ENCODE data around the gene LRRC4B. TPM values are rescaled to one million over a fixed set of nuclear protein-coding genes. Genes with fewer than 3 reads are reported as not detected.
"Not testable (repeated sequence)": the region's sequence is repeated elsewhere in the genome, so short reads cannot be mapped to it uniquely, and the experiment has no call there.

LRRC4B gene
- total RNA-seq, 1 experiment from 2014 or later, result not detected

DNA sequence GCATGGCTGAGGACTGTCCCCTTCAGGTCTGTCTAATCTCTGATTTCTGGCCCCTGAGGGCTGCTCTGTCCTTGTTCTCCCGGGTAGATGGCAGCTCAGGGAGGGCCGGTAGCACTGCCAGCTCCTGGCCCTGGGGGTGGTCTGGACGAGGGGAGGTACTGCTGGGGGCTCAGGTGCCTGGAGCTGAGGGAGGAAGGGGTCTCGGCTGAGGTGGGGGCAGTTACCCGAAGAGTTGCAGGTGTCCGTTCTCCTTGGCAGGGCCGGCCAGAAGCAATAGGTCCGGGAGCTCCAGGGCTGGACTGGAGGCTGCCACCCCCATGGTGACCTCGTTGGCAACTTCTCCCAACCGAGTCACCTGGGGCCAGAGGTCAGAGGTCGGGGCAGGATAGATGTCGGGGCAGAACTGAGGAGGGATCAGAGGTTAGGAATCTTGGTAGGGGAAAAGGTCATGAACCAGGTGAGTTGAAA, 93.1 kb downstream of the LRRC4B start:
- peak overlapping the region; percentile 85 for H3K27ac Mint-ChIP-seq (ENCODE audit: unreplicated experiment)
- BruUV-seq (replicated peaks), result TSS peak; percentile 54
- DNase-seq, result no peak
- intact Hi-C loops (cut with micrococcal nuclease; ENCODE audit: unreplicated experiment), result no loop called here
- H3K4me1 Mint-ChIP-seq (ENCODE audit: low read depth, unreplicated experiment), result peaks cover 10% of the 10 kb centered on the region
- peaks cover 45% of the 10 kb centered on the region for H3K36me3 Mint-ChIP-seq (ENCODE audit: insufficient read depth, unreplicated experiment)
- H3K27me3 Mint-ChIP-seq (ENCODE audit: unreplicated experiment), result peaks cover 18% of the 10 kb centered on the region
- H3K4me3 Mint-ChIP-seq (ENCODE audit: low read depth, unreplicated experiment), result peak overlapping the region; percentile 100
- TF ChIP-seq, protein P1, sequence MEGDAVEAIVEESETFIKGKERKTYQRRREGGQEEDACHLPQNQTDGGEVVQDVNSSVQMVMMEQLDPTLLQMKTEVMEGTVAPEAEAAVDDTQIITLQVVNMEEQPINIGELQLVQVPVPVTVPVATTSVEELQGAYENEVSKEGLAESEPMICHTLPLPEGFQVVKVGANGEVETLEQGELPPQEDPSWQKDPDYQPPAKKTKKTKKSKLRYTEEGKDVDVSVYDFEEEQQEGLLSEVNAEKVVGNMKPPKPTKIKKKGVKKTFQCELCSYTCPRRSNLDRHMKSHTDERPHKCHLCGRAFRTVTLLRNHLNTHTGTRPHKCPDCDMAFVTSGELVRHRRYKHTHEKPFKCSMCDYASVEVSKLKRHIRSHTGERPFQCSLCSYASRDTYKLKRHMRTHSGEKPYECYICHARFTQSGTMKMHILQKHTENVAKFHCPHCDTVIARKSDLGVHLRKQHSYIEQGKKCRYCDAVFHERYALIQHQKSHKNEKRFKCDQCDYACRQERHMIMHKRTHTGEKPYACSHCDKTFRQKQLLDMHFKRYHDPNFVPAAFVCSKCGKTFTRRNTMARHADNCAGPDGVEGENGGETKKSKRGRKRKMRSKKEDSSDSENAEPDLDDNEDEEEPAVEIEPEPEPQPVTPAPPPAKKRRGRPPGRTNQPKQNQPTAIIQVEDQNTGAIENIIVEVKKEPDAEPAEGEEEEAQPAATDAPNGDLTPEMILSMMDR (IDR thresholded peaks at IDR 0.05; ENCODE audit: unreplicated experiment), result no peak
- CTCF ChIA-PET, result no interaction called here
- H3K9me3 Mint-ChIP-seq (ENCODE audit: low read depth, unreplicated experiment), result no peaks in the 10 kb centered on the region

DNA sequence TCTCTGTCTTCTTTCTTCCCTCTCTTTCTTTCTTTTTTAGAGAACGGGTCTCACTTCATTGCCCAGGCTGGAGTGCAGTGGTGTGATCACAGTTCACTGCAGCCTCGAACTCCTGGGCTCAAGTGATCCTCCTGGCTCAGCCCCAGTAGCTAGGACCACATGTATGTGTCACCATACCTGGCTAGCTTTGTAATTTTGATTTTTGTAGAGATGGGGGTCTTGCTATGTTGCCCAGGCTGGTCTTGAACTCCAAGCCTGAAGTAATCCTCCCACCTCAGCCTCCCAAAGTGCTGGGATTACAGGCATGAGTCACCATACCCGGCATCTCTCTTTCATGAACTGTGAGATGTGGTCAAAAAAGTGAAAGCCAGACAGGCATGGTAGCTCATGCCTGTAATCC, 94.9 kb downstream of the LRRC4B start:
- intact Hi-C loops (cut with micrococcal nuclease; ENCODE audit: unreplicated experiment); H3K4me3 Mint-ChIP-seq (ENCODE audit: low read depth, unreplicated experiment); BruUV-seq (replicated peaks); DNase-seq; H3K27ac Mint-ChIP-seq (ENCODE audit: unreplicated experiment); H3K9me3 Mint-ChIP-seq (ENCODE audit: low read depth, unreplicated experiment); H3K4me1 Mint-ChIP-seq (ENCODE audit: low read depth, unreplicated experiment): not testable (repeated sequence)
- H3K27me3 Mint-ChIP-seq (ENCODE audit: unreplicated experiment), result peaks cover 31% of the 10 kb centered on the region
- H3K36me3 Mint-ChIP-seq (ENCODE audit: insufficient read depth, unreplicated experiment), result peaks cover 38% of the 10 kb centered on the region
- CTCF ChIA-PET, result interaction anchor here (0.5 kb wide), 1 partner anchor 300 kb away, joined by 4 read pairs; no protein-coding TSS in a partner anchor

DNA sequence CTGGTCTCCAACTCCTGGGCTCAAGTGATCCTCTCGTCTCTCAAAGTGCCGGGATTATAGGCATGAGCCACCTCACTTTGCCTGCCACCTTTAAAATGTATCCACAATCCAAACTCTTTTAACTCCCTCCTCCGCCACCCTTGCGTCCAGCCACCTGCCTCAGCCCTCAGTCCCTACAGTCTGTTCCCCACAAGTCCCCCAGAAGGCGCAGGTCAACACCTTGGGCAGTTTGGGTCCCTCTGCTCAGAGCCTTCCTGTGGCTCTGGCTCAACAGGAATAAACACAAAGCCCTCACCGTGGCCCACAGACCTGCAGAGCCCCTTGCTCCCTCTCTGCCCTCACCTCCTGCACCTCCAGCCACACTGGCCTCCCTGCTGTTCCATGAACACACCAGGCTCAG, 99.4 kb downstream of the LRRC4B start:
- Mint-ChIP-seq H3K4me1 (ENCODE audit: low read depth, unreplicated experiment) (no peaks in the 10 kb centered on the region), H3K4me3 (ENCODE audit: low read depth, unreplicated experiment) (no peak overlapping the region), H3K27me3 (ENCODE audit: unreplicated experiment) (peaks cover 42% of the 10 kb centered on the region), H3K27ac (ENCODE audit: unreplicated experiment) (no peak overlapping the region), H3K36me3 (ENCODE audit: insufficient read depth, unreplicated experiment) (no peaks in the 10 kb centered on the region), H3K9me3 (ENCODE audit: low read depth, unreplicated experiment) (no peaks in the 10 kb centered on the region)
- CTCF ChIA-PET, result no interaction called here
- no TSS peak for BruUV-seq (replicated peaks)
- TF ChIP-seq, protein P1 (IDR thresholded peaks at IDR 0.05; ENCODE audit: unreplicated experiment), result no peak
- intact Hi-C loops (cut with micrococcal nuclease; ENCODE audit: unreplicated experiment), result no loop called here
- DNase-seq, result no peak

DNA sequence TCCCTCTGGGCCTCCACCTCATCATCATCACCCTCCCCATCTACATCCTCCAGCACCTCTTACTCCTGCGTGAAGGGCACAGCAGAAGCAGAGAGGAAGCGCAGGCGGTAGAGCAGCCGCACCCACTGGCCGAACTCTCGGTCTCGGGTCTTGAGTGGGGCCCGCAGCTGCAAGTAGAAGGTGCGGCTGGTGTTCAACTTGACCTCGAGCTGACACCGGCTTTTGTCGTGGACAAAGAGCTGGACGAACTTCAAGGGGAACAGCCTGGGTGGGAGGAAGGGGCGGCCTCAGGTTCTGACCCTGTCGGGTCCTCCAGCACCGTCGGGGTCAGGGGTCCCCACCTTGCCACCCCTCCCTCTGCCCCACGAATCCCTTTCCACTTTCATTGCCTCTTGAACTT, 100.7 kb downstream of the LRRC4B start:
- Mint-ChIP-seq H3K4me3 (ENCODE audit: low read depth, unreplicated experiment) (no peak overlapping the region), H3K9me3 (ENCODE audit: low read depth, unreplicated experiment) (peaks cover under 1% of the 10 kb centered on the region), H3K27ac (ENCODE audit: unreplicated experiment) (no peak overlapping the region), H3K4me1 (ENCODE audit: low read depth, unreplicated experiment) (peaks cover 2% of the 10 kb centered on the region), H3K36me3 (ENCODE audit: insufficient read depth, unreplicated experiment) (peaks cover 2% of the 10 kb centered on the region), H3K27me3 (ENCODE audit: unreplicated experiment) (peaks cover 49% of the 10 kb centered on the region)
- BruUV-seq (replicated peaks), result no TSS peak
- TF ChIP-seq, protein P1 (IDR thresholded peaks at IDR 0.05; ENCODE audit: unreplicated experiment), result no peak
- DNase-seq, result no peak
- intact Hi-C loops (cut with micrococcal nuclease; ENCODE audit: unreplicated experiment), result no loop called here
- CTCF ChIA-PET, result interaction anchor here (1.4 kb wide), 1 partner anchor 12 kb away, joined by 3 read pairs; no protein-coding TSS in a partner anchor

Other genes starting within 250 kb of the LRRC4B start
- 5.3 and 6.8 TPM in 2 replicates for gene KCNC3, start 239.1 kb downstream of the LRRC4B start, total RNA-seq (2022)
- gene NAPSA, start 202.8 kb downstream of the LRRC4B start, total RNA-seq (2022), result 1.9 and 3.6 TPM in 2 replicates
- 72.7 and 77.5 TPM in 2 replicates for gene NR1H2, start 192.0 kb downstream of the LRRC4B start, total RNA-seq (2022)
- 67.1 and 81.9 TPM in 2 replicates for gene POLD1, start 184.1 kb downstream of the LRRC4B start, total RNA-seq (2022)
- 1.2 and 1.3 TPM in 2 replicates for gene SPIB, start 149.5 kb downstream of the LRRC4B start, total RNA-seq (2022)
- not detected in 2 replicates for gene MYBPC2, start 135.5 kb downstream of the LRRC4B start, total RNA-seq (2022)
- 200 and 214 TPM in 2 replicates for gene EMC10, start 91.9 kb downstream of the LRRC4B start, total RNA-seq (2022)
- 6.0 and 7.8 TPM in 2 replicates for gene GARIN5A, start 91.6 kb downstream of the LRRC4B start, total RNA-seq (2022)
- 33.5 and 38.6 TPM in 2 replicates for gene JOSD2, start 57.2 kb downstream of the LRRC4B start, total RNA-seq (2022)
- not detected in 2 replicates for gene ASPDH, start 54.5 kb downstream of the LRRC4B start, total RNA-seq (2022)
- gene SYT3, start 71.4 kb upstream of the LRRC4B start, total RNA-seq (2022), result not detected in 2 replicates
- not detected in 2 replicates for gene C19orf81, start 81.0 kb upstream of the LRRC4B start, total RNA-seq (2022)
- not detected in 2 replicates for gene SHANK1, start 151.4 kb upstream of the LRRC4B start, total RNA-seq (2022)
- gene CLEC11A, start 154.9 kb upstream of the LRRC4B start, total RNA-seq (2022), result 2.3 and 2.4 TPM in 2 replicates
- not detected in 2 replicates for gene GPR32, start 202.0 kb upstream of the LRRC4B start, total RNA-seq (2022)
- not detected in 2 replicates for gene ACP4, start 222.0 kb upstream of the LRRC4B start, total RNA-seq (2022)

Data from Calu3 (cell line).